HG02623 (cell line): ENCODE measurements around the gene APC2.

ENCODE experiments used
- ATAC-seq: cut with Tn5 transposase; IDR thresholded peaks from one replicate; pipeline ENCODE4 v1.9.1; 2021; ENCODE audit warnings: moderate library complexity; ENCODE audit not compliant: unreplicated experiment

APC2 gene

DNA sequence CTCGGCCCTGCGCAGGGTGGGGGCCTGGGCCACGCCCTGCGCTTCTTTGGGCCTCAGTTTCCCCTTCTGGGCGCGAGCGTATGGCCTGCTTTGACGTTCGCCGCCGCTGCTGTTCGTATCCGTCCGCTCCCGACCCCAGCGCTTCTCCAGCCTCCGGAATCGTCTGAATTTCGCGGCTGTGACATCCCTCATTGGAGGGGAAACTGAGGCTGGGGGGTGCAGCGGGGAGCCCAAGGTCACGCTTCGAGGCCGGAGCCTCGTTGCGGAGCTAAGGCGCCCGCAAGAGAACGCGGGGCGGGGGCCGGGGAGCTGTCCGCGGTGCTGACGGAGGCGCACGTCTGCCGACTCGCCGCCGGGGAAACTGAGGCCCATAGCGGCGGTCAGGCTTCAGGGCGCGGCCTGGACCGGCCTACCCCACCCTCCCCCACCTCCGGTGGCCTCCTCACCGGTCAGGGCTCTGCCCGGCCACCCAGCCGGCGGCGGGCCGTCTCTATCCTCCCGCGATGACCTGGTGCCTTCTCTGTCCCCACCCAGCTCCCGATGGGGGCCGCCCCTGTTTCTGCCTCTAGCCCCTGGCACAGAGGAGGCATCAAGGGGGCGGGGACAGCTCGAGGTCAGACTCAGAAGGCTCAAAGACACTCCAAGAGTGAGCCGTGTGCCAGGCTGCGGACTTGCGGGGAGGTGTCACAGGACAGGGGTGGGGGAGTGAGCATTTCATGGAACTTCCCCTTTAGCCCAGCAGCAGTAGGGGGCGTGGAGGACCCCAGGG is 3.0 kb upstream of the APC2 start:
- ATAC-seq: no peak

- no peak for ATAC-seq
These were observed 2.4 kb upstream of the APC2 start for GRCh38 chr19:1447504-1447903.

DNA sequence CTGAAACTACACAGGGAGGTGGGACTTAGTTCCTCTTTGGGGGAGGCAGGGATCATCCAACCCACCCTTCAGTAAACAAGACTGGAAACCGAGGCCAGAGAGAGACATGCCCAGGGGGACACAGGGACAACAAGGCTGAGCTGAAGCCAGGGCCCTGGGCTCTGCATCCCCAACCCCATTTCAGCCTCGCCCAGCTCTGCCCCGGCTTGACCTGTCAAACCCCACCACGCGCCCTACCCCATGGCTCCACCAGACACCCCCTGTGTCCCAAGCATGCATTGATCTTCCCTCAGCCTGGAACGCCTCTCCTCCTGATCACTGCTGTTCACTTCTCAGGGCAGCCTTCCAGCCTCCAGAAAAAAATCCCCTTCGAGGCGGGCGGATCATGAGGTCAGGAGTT is 2.0 kb upstream of the APC2 start:
- ATAC-seq: no peak

DNA sequence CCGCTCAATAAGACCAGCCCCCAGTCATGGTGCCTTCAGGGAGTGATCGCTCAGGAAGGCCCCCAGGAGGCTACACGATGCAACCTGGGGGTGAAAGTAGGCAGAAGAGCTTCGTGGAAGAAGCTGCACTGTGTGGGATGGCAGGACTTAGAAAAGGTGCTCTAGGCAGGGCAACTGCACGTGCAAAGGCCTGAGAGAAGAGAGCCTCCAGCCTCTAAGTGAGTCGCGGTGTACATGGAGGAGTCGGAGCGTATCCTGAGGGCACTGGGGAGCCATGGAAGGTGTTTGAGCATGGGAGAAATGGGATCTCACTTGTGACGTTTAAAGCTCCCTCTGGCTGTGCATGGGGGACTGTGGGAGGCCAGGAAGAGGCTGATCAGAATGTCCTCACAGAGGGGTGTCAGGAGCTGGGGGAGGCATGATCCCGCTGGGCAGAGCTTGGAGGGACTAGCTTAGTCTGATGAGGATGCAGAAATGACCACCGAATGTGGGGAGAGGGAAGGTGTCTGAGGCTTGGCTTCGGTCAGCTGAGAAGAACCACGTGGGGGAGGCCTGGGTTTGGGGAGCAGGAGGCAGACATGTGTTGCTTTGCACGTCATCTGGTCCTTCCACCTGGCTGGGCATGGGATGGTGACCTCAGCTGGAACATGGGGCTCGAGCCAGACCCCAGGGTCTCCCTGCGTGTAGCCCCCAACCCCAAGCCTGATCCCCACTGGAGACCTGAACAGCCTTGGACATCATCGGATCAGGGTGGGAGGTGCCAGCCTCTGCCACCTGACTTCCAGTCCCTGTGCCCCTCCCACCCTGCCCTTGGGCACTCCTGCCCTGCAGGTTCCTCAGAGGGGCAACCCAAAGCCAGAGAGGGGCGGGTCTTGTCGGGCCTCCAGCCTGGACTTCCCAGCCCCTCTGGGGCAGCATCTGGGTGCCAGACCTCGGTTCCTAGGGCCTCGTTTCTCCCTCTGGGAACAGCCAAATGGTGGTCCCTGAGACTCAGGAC is 1.1 kb downstream of the APC2 start:
- no peak for ATAC-seq

GRCh38 chr19:1451916-1452801 is 2.2 kb downstream of the APC2 start:
- ATAC-seq: no peak

DNA sequence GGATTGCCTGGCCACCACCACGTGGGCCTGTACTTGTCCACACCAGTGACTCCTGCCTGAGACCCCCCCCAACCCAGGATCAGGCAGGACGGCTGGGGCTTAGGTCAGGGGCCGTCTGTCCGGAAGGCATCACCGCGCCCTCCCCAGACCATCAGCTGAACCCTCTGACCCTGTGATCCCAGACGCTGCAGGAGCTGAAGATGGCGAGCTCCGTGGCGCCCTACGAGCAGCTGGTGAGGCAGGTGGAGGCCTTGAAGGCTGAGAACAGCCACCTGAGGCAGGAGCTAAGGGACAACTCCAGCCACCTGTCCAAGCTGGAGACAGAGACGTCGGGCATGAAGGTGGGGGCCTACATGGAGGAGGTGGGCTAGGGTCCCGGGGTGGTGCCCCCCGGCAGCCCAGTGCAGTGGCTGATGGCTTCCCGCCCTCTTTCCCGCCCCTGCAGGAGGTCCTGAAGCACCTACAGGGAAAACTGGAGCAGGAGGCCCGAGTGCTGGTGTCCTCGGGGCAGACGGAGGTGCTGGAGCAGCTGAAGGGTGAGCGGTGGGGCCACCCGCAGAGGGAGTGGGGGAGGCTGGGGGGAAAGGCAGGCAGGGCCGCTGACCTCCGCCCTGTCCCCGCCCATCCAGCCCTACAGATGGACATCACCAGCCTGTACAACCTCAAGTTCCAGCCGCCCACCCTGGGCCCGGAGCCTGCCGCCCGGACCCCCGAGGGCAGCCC is 3.0 kb downstream of the APC2 start:
- no peak for ATAC-seq

DNA sequence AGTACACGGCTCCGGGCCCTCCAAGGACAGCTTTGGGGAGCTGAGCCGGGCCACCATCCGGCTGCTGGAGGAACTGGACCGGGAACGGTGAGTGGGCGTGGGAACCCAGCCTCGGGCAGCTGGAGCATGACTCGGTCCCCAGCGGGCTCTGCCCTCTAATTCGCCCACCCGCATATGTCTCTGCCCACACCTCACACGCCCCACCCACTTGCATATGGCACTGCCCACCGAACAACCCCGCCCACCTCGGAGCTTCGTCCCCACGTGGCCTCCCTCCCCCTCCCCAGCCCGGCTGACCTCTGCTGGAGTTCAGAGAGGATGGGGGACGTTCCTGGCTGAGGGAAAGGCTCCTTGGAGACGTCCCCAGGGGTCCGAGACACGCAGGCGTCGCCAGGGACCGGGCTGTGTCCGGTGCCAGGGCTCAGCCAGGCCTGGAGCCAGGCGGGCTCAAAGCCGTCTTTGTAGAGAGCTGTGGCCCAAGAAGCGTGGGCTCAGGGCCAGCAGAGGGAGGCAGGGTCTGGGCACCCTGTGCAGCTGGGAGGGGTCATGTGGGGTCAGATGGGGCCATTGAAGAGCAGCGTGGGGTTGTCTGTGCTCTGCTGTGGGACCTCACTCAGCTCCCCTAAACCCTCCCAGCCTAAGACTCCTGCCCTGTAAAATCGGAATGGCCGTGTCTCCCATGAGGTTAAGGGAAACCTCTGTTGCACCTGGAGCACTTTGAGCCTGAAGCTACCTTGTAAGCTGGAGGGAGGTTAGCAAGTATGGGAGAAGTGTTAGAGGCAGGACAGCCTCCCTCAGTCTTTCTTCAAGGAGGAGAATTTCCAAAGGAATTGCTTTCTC is 3.8 kb downstream of the APC2 start:
- ATAC-seq: no peak

- ATAC-seq: no peak
These were observed 5.0 kb downstream of the APC2 start for GRCh38 chr19:1455002-1455335.

GRCh38 chr19:1455336-1456120 is 5.6 kb downstream of the APC2 start:
- no peak for ATAC-seq

DNA sequence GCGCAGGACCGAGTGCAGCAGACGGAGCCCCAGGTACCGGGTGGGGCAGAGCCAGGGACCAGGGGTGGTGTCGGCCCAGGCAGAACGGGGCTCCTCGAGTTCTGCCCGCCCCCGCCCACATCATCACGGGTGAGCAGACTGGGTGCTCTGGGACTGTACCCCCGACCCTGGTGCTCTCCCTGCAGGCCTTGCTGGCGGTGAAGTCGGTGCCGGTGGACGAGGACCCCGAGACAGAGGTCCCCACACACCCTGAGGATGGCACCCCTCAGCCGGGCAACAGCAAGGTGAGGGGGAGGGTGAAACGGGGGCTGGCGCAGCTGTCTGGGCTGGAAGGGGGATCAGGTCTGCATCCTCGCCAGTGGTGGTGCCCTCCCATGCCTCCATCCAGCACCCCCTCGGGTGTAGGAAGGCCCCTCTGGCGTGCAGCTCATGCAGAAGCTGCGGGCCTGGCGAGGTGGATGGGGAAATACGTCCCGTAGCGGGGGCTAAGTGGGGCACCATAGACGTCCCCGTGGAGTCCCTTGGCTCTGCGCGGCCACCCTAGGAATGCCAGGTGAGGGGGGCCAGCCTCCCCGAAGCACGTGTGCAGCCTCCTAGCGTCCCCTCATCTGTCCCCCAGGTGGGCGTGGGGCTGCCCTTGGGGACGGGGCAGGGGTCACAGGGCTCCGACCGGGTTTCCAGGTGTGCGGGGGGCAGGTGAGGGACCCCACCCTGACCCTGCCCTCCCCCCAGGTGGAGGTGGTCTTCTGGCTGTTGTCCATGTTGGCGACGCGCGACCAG is 6.4 kb downstream of the APC2 start:
- no peak for ATAC-seq

- ATAC-seq: no peak
These were observed 7.3 kb downstream of the APC2 start for GRCh38 chr19:1457031-1457739.

- no peak for ATAC-seq
These were observed 8.0 kb downstream of the APC2 start for GRCh38 chr19:1457892-1458291.

DNA sequence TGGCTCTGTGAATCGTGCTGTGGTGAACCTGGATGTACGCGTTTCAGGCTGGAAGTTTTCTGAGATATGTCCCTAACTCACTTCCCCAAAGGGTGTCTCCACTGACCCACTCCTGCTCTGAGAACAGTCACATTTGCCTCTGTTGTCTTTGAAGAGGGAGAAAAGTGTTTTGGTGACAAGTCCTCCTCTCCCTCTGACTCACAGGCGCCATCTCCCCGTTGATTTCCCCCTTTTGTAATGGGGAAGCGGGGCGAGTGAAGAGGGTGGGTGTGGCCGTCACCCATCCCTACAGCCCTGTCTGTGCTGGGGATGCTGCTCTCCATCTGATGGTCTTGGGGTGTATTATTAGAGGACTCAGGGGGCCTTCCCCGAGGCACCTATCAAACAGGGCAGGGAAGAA is 9.6 kb downstream of the APC2 start:
- no peak for ATAC-seq

- no peak for ATAC-seq
These were observed 10.4 kb downstream of the APC2 start for GRCh38 chr19:1460033-1460995.

GRCh38 chr19:1461862-1462261 is 11.9 kb downstream of the APC2 start:
- ATAC-seq: no peak
